ENCODE data around the gene GPT2. TPM values are rescaled to one million over a fixed set of nuclear protein-coding genes. Genes with fewer than 3 reads are reported as not detected.

GPT2 gene
- total RNA-seq, 1 experiment from 2014 or later, result 68.8 TPM

- no CpG with 5 or more reads among the region's 13 CpGs for WGBS (ENCODE audit: extremely low coverage, insufficient read length, low lambda C conversion rate)
- Histone ChIP-seq H2AFZ (ENCODE audit: low read length) (no peak overlapping the region), H3K4me1 (ENCODE audit: insufficient read depth, low read length) (no peaks in the 10 kb centered on the region; the same call in 1 of the 2 replicates), H3K4me2 (ENCODE audit: insufficient read depth, insufficient read length, low read length) (no peak overlapping the region), H3T11ph (ENCODE audit: low read length) (no peak overlapping the region), H3K18ac (ENCODE audit: insufficient read length, low read depth, low read length) (no peak overlapping the region), H2BK5ac (ENCODE audit: insufficient read length, low read length) (no peak overlapping the region), H2BK20ac (ENCODE audit: low read depth, low read length, poor library complexity, severe bottlenecking) (no peak overlapping the region), H3K9me3 (ENCODE audit: control insufficient read depth, low read depth, low read length) (no peaks in the 10 kb centered on the region), H4K91ac (ENCODE audit: insufficient read length, low read depth, low read length) (no peak overlapping the region), H2AK5ac (ENCODE audit: insufficient read length, low read length) (no peak overlapping the region), H3K79me1 (ENCODE audit: insufficient read depth, low read depth, low read length, poor library complexity, severe bottlenecking) (peaks cover 3% of the 10 kb centered on the region), H3K9ac (ENCODE audit: extremely low read depth, insufficient read length, low read length) (no peak overlapping the region), H3K4ac (ENCODE audit: low read depth, low read length) (no peak overlapping the region), H3K56ac (ENCODE audit: insufficient read length, low read depth, low read length) (no peak overlapping the region), H4K20me1 (ENCODE audit: control insufficient read depth, insufficient read depth, insufficient read length) (no peaks in the 10 kb centered on the region), H2BK12ac (ENCODE audit: insufficient read length, low read depth, low read length) (no peak overlapping the region), H3K27ac (ENCODE audit: insufficient read length, low read depth, low read length) (no peak overlapping the region), H4K5ac (ENCODE audit: insufficient read length, low read depth, low read length) (no peak overlapping the region), H2BK15ac (ENCODE audit: low read depth, low read length) (no peak overlapping the region), H4K8ac (replicated peaks; ENCODE audit: insufficient read length, low read depth, low read length) (no peak overlapping the region), H3K79me2 (ENCODE audit: insufficient read depth, low read length) (peaks cover 15% of the 10 kb centered on the region; the same call in 1 of the 2 replicates), H3K23me2 (ENCODE audit: insufficient read length, low read depth, low read length, poor library complexity, severe bottlenecking) (no peaks in the 10 kb centered on the region), H2BK120ac (ENCODE audit: low read depth, low read length, poor library complexity, severe bottlenecking) (no peak overlapping the region), H3K23ac (ENCODE audit: insufficient read length, low read depth, low read length) (no peak overlapping the region), H3K14ac (ENCODE audit: insufficient read depth, low read length) (no peak overlapping the region), H3K27me3 (ENCODE audit: insufficient read depth, low read length) (no peaks in the 10 kb centered on the region)
- H3K4me1 Mint-ChIP-seq, result peaks cover 9 to 13% of the 10 kb centered on the region in 2 experiments
- no peaks in the 10 kb centered on the region for H3K9me3 Mint-ChIP-seq
- H3K36me3 Mint-ChIP-seq (ENCODE audit: insufficient read depth in 1 of 3, low read depth in 3 of 3), result peaks cover 27 to 66% (median 58%) of the 10 kb centered on the region in 3 experiments; a peak in 6 of 7 replicates
- H3K27me3 Mint-ChIP-seq (ENCODE audit: low read depth), result no peaks in the 10 kb centered on the region
- peak overlapping the region in 2 of 3 experiments; percentile 47 to 73; a peak in 2 of 7 replicates for H3K27ac Mint-ChIP-seq
- H3K4me3 Mint-ChIP-seq, result no peak overlapping the region
- no peak for TF ChIP-seq CTCF (conservative IDR thresholded peaks at IDR 0.05)
- DNase-seq, result no peak
Observed at GRCh38 chr16:46898006-46898405, 13.8 kb downstream of the GPT2 start.
